Activated T-cell treated with anti-CD3 and anti-CD28 coated beads for 48 hours (primary cell): ENCODE measurements around the gene LDB2.

Experiments
- DNase-seq: peaks from one replicate; pipeline ENCODE4 v3.0.0-alpha.2; 2020; ENCODE audit warnings: low read depth

The LDB2 gene

DNA sequence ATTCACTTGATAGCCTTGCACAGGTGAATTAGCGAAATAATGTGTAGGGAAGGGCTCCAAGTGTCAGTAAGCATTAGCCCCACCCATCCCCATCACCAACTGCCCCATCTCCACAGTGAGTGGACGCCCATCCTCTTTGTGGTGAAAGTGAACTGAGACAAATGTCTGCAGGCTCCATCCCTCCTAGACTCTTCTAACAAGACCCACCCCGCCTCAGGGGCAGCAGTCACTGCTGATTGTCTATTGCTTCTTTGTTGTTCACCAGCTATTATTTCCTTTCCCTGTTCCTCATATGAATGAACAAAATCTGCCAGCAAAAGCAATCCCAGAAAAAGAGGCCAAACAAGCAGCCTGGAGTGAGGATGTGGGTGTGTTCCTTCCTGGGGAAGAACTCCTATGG is 96.4 kb downstream of the LDB2 start:
- DNase-seq = no peak

DNA sequence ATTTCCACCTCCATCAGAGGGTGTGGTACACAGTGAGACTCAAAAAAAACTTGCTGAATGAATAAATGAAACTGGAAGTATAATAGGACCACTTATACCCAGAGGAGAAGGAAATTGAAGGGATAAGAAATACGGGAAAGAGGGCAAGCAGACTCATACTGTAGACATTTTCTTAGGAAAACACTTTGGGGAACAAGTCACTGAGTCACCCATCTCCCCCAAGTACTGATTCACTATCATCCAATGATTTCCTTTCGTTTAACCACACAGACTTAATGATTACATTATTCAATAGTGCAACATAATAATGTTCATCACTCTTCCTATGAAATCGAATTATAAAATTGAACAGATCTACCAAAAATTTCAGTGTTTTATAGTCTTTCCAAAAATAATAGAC is 97.1 kb downstream of the LDB2 start:
- DNase-seq = no peak

DNA sequence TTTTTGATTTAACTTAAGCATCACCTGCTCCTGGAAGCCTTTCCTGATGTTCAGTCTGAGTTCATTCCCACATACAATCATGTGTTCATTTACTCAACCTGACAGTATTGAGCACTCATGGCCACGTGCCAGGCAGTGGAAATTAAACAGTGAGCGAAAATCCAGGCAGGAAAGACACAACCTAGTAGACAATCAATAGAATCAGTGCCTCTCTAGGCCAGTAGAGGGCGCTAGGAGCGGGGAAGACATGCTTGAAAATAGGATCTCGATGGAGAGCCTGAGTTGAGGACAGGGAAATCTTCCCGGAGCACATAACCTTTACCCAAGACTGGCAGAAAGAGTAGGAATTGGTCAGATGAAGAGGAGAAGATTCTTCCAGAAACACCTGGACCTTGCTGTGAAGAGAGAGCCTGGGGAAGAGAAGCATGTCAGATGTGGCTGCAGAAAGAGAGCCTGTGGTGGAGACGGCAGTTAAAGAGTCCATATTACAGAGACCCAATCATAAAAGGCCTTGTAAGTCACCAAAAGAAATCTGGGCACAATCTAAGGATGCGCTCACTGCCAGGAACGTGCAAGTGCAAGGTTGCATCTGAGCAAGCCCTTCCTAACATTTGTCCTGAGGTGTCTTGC is 103.5 kb downstream of the LDB2 start:
- DNase-seq = peak; percentile 11

DNA sequence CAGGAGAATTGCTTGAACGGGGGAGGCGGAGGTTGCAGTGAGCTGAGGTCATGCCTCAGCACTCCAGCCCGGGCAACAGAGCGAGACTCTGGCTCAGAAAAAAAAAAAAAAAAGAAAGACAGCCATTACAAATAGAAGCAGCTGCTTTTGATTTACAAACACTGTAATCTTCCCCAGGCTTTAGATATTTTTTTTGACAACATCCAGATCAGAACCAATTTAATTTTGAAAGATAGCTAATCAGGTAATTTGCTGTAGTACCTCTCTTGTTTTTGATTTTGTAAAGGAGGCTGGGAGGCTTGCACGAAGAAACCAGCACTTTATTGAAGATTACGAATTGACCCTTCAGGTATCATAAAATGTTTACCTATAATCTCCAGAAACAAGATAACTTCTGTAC is 107.0 kb downstream of the LDB2 start:
- no peak for DNase-seq

DNA sequence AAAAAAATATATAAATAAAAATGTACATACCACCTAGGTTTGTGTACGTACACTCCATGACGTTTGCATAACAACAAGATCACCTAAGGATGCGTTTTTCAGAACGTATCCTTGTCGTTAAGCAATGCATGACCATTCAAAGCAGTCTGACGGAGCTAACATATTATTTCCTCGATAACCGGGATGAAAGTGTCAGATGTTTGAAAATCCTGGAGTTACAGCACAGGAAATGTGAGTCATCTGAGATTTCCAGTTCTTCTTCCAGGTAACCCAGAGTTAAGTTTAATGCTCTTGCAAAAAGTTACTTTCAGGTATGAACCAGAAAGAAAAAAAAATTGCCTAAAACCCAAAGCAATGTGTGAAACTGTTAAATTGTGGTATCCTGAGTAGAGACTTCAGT is 107.9 kb downstream of the LDB2 start:
- no peak for DNase-seq

DNA sequence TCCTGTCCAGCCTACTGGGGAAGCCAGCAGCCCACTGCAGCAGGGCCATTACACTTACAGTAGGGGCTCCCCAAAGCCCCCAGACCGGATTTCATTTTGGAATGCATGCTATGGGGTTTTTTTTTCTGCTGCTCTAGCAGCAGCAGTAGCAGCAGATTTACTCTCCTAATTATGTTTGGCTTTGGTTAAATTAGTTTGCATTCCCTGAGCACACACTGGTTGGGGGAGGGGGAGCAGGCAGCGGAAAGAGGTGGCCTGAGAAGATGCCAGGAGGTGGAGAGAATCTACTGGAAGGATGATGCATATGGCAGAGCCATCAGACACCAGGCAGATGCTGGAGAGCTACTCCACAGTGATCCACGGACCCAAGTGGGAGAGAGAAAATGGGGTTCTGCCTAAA is 109.6 kb downstream of the LDB2 start:
- no peak for DNase-seq

DNA sequence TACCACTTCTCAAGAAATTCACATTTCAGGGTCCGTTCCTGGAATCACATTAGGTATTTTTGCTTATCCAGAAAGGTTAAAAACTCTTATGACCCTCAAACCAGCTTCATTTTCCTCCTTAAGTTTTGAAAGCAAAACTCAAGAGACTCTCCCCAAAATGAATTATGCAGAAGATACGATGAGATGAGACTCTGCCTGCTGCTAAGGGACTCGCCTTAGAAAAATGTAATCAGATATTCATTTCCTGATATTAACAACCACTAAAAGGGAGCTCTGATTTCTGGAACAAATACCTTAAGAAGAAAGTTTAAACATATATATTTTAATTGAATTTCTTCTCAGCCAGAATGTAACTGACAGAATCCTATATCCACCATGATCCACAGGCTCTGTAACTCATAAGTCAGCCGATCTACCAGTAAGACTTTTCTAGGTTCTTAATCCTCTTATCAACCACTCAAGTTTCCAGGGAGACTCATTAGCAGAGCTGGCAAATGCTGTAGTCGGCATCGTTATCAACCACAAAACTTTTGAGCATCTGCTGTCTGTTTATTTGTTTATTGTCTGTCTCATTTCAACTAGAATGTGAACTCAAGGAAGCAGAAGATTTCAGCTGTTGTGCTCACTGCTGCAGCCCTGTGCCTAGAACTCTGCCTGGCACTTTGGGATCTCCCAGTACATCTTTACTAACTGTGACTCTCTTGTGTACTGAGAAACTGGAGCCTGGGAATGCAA is 112.5 kb downstream of the LDB2 start:
- no peak for DNase-seq

DNA sequence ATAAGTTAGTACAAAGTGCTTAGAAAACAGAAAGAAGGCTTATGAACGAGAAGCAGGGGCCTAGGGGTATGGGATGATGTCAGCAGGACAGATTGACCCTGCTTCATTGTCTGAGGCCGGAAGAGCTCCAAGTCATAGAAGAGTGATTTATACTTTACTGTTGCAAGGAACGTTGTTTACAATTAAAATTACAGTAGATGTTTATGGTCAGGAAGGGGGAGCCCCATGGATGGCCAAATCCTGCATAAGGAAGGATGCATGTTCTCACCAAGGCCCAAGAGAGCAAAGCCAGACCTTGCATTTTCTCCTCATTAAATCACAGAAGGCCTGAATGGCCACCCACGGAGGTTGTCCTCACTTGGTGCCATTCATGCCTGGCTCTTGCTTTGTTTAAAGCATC is 115.3 kb downstream of the LDB2 start:
- no peak for DNase-seq

DNA sequence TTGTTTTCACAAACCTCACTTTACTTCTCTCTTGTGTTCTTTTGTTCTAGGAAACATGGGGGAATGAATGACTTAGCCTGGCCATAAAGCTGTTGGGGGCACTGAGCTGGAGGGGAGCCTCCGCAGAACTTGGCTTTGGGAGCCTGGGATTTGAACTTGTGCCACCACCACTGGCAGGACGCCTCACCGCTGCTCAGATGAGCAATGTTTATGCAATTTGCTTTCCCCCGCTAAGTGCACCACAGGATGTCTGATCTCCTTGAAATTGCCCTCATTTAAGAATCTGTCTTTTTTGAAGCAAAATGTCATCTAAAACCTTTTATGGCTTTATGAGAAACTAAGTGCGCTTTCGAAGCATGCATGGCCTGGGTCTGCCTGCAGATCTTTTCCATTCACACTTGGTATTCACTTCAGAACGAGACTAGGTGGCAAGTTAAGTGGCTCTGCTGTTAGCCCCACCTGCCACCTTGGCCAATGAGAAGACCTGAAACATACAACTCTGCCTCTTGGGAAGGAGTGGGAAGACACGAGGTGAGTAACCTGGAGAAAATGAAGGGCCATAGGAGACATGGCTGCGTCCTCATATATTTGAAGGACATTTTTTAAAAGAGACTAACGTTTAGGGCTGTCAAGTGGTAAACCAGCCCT is 119.3 kb downstream of the LDB2 start:
- no peak for DNase-seq

DNA sequence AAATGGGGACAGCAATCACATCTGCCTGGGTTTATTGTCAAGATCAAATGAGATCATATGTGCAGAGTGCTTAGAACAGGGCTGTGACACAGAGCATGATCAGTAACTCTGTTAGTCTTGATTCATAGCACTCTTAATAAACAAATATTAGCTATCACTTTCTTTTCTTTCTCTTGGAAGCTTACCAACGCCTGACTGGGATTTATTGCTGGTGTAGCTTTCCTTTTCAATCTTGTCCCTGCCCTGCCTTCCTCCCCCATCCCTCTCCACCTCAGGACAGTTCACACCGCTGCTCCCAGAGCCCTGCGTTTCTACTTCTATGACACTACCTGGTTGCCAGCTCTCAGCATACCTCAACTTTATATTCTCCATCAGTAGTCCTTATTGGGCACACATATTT is 120.7 kb downstream of the LDB2 start:
- no peak for DNase-seq

DNA sequence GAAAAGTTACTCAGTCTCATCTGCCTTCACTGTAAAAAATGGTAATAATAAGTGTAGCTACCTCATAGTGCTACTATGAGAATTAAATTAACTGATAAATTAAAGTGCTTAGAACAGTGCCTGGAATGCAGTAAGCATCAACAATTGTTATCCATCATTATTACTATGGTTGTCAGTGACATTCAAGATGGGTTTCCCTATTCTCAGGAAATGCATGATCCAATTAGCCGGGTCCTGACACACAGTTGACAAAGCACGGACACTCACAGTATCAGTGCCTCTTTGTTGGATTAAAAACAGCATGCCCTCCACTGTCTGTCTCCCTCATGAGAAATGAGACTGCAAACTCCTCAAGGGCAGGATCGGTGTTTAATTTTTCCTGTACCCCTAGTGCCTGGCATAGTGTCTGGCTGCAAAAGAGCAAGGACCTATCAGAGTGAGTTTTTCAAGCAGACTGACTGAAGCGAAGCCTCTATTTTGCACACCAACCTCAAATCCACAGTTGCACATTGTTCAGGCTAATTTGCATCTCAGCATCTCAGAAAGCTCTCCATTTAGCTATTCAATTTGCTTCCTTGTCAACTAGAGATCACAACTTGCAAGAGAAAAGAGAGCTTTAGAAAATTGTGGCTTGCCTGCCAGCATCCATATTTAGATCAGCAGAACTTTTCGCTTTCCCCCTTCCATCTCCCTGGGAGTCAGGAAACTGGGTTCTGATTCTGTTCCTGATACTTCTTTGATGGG is 122.9 kb downstream of the LDB2 start:
- DNase-seq = no peak

DNA sequence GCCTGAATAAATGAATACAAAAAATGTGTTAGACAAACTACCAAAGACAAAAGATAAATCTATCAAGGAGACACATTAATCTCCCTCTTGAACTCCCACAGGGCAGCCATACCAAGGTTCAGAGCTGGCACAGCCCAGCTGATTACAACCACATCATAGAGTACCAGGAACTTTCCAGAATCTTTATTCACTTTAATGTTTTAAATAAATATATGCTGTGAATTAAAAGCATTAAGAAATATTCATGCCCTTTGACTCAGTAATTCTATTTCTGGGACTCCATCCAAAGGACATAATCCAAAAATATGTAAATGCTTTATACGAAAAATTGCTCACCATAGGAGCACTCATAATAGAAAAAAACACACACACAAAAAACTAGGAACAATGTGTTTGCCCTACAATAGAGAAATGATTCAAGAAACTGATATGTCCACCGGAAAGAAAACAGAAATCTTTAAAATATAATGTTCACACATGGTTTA is 126.0 kb downstream of the LDB2 start:
- DNase-seq = no peak

DNA sequence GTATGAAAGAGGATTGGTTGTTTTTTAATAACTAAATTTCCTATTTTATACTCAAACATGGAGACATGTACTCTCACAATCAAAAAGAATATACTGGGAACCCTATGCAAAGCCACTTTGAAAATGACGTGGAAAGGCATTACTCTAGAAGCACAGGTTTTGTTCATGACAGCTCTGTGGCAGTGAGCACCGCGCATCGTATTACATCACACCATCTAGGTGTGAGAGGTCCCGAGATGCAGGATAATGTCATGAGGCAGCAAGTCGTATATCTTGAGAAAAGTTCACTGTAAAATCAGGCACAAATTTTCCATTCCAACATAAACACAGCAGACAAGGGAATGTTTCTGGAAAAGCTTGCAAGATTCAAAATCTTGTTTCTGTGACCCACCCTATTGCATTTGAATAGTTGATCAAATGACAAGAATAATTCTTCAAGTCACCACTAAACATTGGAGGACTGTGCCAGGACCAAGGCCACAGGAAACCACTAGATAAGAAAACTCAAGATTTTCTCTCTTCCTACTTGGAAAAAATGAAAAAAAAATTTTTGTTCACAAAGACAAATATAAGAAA is 127.6 kb downstream of the LDB2 start:
- no peak for DNase-seq

DNA sequence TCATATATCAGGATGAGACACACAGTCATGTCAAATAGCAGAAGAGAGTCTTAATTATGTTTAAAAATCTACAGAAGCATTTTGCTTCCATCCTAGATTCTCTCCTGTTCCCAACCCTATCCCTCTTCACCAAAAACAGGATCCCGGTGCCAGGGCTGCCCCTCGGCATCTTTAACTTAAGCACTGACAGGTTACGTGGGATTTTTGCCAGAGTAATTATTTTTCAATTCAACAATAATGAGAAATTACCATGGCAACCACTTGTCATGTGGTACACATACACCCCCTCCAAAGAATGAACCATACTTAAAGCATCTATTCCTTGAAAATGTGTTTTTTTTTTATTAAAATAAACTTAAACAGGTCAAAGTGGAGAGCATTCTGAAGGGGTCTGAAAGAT is 130.6 kb downstream of the LDB2 start:
- DNase-seq = no peak

DNA sequence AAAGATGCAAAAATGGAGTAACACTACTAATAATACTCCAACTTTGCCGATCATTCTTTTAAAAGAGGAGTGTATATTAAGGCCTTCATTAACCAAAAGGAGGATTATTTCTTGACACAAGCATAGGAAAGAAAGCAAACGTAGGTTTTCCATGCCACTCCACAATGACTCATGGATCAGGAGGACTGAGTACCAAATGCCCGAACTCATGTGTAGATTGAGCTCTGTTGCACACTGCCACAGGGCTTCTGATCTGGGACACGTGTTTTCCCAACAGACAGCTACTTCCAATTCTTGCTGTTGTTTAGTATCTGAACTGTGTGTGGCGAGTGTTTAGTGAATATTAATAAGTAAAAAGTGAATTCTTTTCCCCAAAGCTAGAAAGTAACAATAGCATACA is 131.2 kb downstream of the LDB2 start:
- no peak for DNase-seq

DNA sequence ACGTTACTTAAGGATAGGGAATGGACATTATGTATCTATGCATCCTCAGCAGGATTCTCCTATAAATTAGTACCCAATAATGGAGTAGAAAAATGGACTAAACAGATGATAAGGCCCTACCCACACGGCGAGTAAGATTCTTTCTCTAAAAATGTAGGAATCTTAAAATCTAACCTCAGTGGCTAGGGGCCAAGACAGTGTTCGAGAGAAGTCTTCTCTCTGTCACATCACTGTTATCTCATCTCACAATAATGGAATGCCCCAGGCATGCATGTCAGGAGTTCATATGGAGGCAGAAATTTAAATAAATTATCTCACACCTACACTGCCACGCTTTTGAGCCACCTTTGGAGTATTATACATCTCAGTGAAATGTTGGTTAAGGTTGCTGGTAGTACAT is 132.9 kb downstream of the LDB2 start:
- DNase-seq = no peak

DNA sequence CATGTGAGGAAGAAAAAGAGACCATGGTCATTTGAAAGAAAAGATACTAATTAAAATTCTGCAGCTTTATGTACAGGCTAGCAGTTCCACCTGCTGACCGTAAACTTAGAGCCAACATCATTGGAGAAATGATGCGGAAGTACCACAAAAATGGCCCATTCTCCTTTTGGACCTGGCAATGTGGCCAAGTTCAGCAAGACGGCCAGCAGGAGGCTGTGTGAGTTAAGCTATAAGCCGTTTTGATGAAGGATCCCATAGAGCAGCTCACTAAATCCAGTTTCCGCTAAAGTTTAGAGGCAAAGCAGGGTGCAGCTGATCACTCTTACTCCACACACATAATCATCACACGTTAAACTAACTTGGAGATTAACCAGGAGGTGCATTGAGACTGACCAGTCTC is 133.8 kb downstream of the LDB2 start:
- no peak for DNase-seq

DNA sequence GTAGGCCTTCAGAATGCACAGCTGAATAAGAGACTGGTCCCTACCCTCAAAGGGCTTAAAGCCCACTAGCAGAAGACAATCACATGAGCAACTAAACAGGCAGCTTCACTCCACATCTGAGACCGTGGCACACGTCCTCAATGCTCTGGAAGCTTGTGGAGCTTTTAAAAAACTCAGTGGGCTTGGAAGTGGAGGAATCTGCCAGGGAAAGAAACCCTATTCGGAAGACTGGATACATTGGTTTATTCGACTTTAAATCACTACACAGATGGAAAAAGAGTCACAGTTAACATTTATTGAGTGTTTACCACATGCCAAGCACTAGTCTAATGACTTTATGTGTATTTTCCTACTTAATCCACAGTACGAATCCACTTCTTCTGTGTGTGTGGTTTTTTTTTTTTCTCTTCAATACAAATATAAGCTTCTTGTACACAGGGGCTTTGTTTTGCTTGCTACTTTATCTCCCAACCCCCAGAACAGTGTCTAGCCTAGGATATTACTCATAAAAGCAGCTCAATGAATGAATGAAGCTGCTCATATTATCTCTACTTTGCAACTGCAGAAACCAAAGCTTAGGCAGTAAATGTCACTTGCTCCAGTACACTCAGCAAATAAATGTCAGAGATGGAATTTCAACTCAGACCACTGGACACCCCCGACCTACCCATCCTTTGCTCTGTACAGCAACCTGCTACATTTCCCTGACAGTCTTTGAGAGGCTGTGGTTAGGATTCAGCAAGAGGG is 137.7 kb downstream of the LDB2 start:
- DNase-seq = no peak

DNA sequence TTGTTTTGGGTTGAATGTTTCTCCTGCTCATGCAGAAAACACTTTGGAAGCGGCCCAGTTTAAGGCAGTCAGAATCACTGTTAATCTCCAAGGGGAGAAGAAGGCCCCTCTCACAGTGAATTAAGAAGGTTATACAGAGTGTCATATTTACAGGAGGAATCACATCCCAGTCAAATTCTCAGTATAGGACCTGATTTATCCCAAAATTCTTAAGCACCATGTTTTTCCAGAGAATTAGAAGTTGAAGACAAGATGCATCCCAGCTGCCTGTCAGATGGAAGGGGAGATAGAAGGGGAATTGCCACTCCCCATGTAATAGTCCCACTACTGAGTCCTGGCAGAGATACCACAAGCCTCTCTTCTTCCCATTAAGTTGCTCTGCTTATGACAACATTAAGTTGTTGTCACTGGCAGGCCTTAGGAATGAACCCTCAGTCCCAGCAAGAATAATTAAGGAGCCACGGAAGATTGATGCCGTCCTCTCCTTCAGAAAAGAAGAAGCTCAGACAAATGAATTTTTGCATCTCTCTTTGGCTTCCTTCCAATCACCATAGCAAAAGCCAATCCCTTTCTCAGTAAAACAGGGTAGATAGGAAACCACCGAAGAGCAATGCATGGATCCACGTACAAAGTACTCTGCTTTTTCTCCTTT is 138.4 kb downstream of the LDB2 start:
- DNase-seq = no peak

DNA sequence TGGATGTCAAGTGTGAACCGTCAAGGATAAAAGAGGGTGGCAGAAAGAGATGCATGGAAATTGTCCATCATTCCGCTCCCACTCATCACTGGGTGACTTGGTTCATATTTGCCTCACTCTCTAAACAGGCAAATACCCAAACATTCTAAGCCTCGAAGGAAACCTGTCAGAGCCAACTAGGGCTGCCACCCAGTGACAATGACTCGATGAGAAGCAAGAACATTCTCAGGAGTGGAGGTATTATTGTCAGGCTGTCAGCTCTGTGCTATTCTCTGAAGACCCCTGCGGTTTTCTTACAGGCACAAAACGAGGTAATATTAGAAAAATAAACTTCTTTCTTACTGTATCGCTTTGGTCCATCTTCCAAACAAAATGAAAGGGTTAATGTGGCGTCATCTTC is 139.6 kb downstream of the LDB2 start:
- no peak for DNase-seq

DNA sequence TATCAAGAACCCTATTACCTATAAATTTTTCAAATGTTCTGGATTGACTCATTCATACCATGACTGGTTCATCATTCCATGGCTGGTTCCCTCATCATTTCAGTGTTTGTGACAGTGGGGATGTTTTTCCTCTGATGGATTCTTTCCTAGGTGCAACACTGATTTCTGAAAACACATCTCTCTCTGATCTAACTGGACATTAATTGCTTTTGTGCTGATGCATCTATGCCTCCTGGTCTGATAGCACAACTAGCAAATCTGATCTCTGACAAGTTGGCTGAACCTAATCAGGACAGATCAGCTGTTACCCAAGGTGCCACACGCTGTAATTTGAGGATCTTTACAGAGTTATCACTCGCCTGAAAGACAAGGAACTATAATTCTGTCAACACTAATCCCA is 140.2 kb downstream of the LDB2 start:
- no peak for DNase-seq
